Thyroid gland (tissue), 4 donors: Measurements from ENCODE around the gene USP6NL. TPM values are rescaled to one million over a fixed set of nuclear protein-coding genes. Genes with fewer than 3 reads are reported as not detected.

Experiments used
- DNase-seq, 2 donors: peaks; one replicate each; pipeline ENCODE4 v3.0.0-alpha.2; 2019
- H3K27ac ChIP-seq, 3 donors: fragments of 200-600 bp; sonication (generic); 1 replicate in 2 of 3; 2 replicates in 1 of 3; pipeline ENCODE4 v1.5.1; 2016 to 2019; ENCODE audit warnings: mild to moderate bottlenecking in 1 of 3, moderate library complexity in 1 of 3
- H3K27me3 ChIP-seq: fragments of 200-600 bp; sonication (generic); one replicate; pipeline ENCODE4 v1.5.1; 2019
- H3K36me3 ChIP-seq, 2 donors: fragments of 200-600 bp; sonication (generic); one replicate each; pipeline ENCODE4 v1.5.1; 2016 to 2019
- H3K4me1 ChIP-seq, 2 donors: fragments of 200-600 bp; sonication (generic); one replicate each; pipeline ENCODE4 v1.5.1; 2017 to 2019
- H3K4me3 ChIP-seq, 3 donors: fragments of 200-600 bp; sonication (generic); replicated peaks in 1 of 3; 1 replicate in 2 of 3; 2 replicates in 1 of 3; pipeline ENCODE4 v1.5.1; 2016; ENCODE audit warnings: mild to moderate bottlenecking in 1 of 3
- H3K9me3 ChIP-seq: fragments of 200-600 bp; sonication (generic); one replicate; pipeline ENCODE4 v1.5.1; 2017
- CTCF ChIP-seq, 6 experiments: fragments of 200-600 bp in 3 of 6; fragments of 450-650 bp in 3 of 6; sonication (generic) in 3 of 6; IDR thresholded peaks; one replicate each; pipeline ENCODE4 v1.5.1; 2016 to 2019; ENCODE audit warnings: antibody characterized with exemption in 6 of 6, mild to moderate bottlenecking in 2 of 6, inconsistent platforms in 1 of 6, moderate library complexity in 1 of 6
- POLR2A ChIP-seq, 2 donors: fragments of 450-650 bp; IDR thresholded peaks; one replicate each; pipeline ENCODE4 v1.6.1; 2017; ENCODE audit warnings: antibody characterized with exemption in 2 of 2, mild to moderate bottlenecking in 2 of 2, moderate library complexity in 1 of 2
- WGBS, 2 donors: methylation state at CpG; one replicate each; pipeline ENCODE4 v1.1.5; 2017; 5-methylcytosine and 5-hydroxymethylcytosine counted together
- intact Hi-C: fragments of 100-400 bp; cut with DNase I; formaldehyde crosslinking; loops from one replicate; pipeline ENCODE4 v1.15.1; 2023
- total RNA-seq, 4 donors: library from RNA; depleted of rRNA; stranded (reverse); fragments of >200 nt; gene quantifications; one replicate each; pipeline ENCODE4 v1.2.3, GENCODE V29; 2016

The USP6NL gene
- total RNA-seq, 4 donors from 2014 or later, result 16.7 to 24.3 (median 17.8) TPM

DNA sequence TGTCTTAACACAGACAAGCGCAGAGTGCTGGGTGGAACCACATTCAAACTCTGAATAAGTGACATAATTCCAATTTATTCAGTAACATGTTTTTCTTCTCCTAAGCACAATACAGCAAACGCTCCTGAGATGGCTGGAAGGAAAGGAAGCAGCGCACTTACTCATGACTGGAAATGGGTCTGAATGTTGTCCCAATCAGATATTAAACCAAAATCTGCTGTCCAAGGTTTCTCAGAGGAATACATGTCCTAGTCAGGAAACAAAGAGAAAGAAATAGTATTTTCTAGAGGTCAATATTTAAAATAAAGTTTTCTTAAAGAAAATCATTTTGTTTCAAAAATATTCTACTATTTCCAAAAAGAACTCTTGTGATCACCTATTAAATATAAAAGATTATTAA is 14.0 kb downstream of the USP6NL start:
- intact Hi-C loops, result no loop called here
- Histone ChIP-seq H3K9me3 (no peaks in the 10 kb centered on the region), H3K4me1 (peaks cover 2 to 12% of the 10 kb centered on the region in 2 donors), H3K4me3 (no peak overlapping the region), H3K27ac (no peak overlapping the region), H3K27me3 (no peaks in the 10 kb centered on the region), H3K36me3 (no peaks in the 10 kb centered on the region)
- no peak for TF ChIP-seq POLR2A (IDR thresholded peaks at IDR 0.05)
- TF ChIP-seq CTCF (IDR thresholded peaks at IDR 0.05), result no peak
- DNase-seq, result no peak
- WGBS, 2 donors, result 90 to 91% methylated on average over 3 of the region's 3 CpGs

DNA sequence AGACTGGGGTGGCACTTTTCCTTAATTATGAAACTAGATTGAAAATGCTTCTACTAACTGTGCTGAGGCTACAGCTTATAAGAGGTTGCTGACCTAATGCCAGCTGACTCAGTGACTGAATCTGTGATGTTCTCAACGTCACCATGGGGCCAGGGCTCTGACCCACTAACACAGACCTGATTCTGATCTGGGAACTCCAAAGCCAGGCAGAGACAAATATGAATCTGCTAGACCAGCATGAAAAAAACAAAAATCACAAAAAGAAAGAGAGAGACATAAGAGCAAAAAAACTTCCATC is 16.1 kb downstream of the USP6NL start:
- no peak overlapping the region for H3K4me3 ChIP-seq
- no peaks in the 10 kb centered on the region for H3K9me3 ChIP-seq
- DNase-seq, result no peak
- H3K27me3 ChIP-seq, result no peaks in the 10 kb centered on the region
- TF ChIP-seq CTCF (IDR thresholded peaks at IDR 0.05) (no peak), POLR2A (IDR thresholded peaks at IDR 0.05) (no peak)
- intact Hi-C loops, result no loop called here
- 52 to 56% methylated on average over 1 of the region's 1 CpG for WGBS, 2 donors
- H3K4me1 ChIP-seq, result peaks cover 2 to 8% of the 10 kb centered on the region in 2 donors
- no peaks in the 10 kb centered on the region for H3K36me3 ChIP-seq
- H3K27ac ChIP-seq, result no peak overlapping the region

GRCh38 chr10:11594589-11595394 is 16.7 kb downstream of the USP6NL start:
- Histone ChIP-seq H3K9me3 (no peaks in the 10 kb centered on the region), H3K27me3 (no peaks in the 10 kb centered on the region), H3K4me1 (peaks cover 0 to 8% of the 10 kb centered on the region in 2 donors), H3K4me3 (no peak overlapping the region), H3K36me3 (no peaks in the 10 kb centered on the region), H3K27ac (no peak overlapping the region)
- intact Hi-C loops, result no loop called here
- DNase-seq, result no peak
- TF ChIP-seq POLR2A (IDR thresholded peaks at IDR 0.05), result no peak
- TF ChIP-seq CTCF (IDR thresholded peaks at IDR 0.05), result no peak
- 83 to 84% methylated on average over 6 of the region's 6 CpGs for WGBS, 2 donors

DNA sequence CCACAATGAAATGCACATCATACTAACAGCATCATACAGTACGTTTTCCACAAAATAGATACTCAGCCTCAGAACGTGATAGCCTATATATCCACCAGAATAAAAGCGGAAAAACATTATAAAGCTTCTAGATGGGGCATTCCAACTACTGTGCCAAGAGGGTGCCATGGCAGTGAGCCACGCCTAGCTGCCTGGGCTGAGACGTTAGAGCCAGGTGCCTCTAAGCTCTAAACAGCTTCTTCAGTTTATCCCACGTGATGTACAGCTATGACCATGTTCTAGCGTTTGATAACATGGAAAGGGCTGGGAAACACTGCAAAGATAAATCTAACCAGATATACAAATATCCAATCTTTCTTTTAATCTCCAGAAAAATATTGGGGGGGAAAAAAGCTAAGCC is 17.8 kb downstream of the USP6NL start:
- TF ChIP-seq POLR2A (IDR thresholded peaks at IDR 0.05) (no peak), CTCF (IDR thresholded peaks at IDR 0.05) (no peak)
- no peak overlapping the region for H3K4me3 ChIP-seq
- no peaks in the 10 kb centered on the region for H3K36me3 ChIP-seq
- 89% methylated on average over 7 of the region's 7 CpGs for WGBS, 2 donors
- DNase-seq, result no peak
- intact Hi-C loops, result no loop called here
- H3K27ac ChIP-seq, result no peak overlapping the region
- H3K9me3 ChIP-seq, result no peaks in the 10 kb centered on the region
- H3K27me3 ChIP-seq, result no peaks in the 10 kb centered on the region
- peaks cover 0 to 8% of the 10 kb centered on the region in 2 donors for H3K4me1 ChIP-seq

- DNase-seq, result no peak
- Histone ChIP-seq H3K4me3 (no peak overlapping the region), H3K27me3 (no peaks in the 10 kb centered on the region), H3K27ac (no peak overlapping the region), H3K4me1 (peaks cover 0 to 1% of the 10 kb centered on the region in 2 donors), H3K36me3 (no peaks in the 10 kb centered on the region), H3K9me3 (no peaks in the 10 kb centered on the region)
- WGBS, 2 donors, result 92 to 96% methylated on average over 4 of the region's 4 CpGs
- no peak for TF ChIP-seq POLR2A (IDR thresholded peaks at IDR 0.05)
- TF ChIP-seq CTCF (IDR thresholded peaks at IDR 0.05), result no peak
- intact Hi-C loops, result no loop called here
Observed at GRCh38 chr10:11589738-11590137, 21.7 kb downstream of the USP6NL start.
